ENCODE data around the gene TMEM225B.
"Not testable (repeated sequence)": the region's sequence is repeated elsewhere in the genome, so short reads cannot be mapped to it uniquely, and the experiment has no call there.

TMEM225B gene

DNA sequence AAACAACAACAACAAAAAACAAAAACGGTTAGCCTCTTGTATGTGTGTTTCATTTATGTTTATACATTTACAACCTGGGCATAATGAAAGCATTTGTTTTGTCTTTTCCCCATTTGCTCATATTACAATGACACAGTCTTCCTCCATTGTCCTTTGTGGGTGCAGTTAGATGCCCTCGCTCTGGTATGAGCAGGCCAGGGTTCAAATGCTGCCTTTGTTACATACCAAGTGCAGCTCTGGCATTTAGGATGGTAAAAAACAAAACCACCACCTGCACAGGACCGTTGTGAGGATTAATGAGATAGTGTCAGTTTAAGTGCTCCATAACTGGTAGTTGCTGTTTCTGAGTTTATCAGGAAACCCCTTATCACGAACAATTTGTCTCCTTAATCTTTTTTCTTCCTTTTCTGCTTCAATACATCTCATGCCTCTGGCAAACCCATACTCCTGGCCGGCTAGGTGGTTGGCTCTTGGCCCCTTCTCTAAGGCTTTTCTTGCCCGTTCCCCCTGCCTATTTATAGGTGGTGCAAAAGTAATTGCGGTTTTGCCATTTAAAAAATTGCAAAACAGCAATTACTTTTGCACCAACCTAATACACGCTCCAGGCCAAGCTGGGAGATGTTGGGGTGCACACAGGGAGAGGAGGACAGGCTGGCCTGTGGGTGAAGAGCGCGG is 18.6 kb upstream of the TMEM225B start:
- DNase-seq (ENCODE audit: low spot score), result no peak

DNA sequence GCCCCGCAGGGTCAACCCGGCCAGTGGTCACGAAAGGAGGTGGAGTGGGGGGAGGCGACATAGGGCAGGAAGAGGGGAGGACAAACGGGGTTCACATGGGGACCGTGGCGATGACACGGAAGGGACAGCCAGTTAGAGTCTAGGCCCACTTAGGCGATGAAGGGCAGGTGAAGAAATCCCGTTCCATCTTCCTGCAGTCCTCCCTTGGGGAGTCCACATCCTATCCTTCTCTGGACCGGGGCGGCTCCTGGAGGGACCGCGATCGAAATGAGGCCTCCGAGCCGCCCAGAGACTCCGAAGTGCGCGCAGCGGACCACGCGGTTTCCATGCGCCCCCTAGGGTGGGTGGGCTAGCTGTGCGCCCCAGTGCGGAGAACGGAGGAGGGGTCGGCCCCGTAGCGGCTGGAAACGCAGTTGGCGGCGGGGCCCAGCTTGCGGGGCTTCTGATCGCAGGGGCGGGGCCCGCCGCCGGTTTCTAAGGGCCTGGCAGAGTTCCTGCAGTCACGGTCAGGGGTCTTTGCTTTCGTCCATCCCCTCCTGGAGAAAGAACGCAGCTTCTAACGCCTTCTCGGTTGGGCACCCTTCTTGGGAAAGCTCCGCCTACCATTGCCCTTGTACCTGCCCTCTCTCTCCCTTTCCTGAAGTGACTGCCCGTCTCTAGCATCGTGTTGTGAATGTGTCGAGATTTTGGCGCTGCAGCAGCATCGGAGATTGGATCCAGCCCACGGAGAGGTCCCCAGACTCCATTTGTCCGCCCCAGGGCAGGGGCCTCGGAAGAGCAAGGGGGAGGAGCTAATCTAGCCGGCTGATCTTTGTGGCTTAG is 17.9 kb upstream of the TMEM225B start:
- DNase-seq (ENCODE audit: low spot score), result peak; percentile 57

DNA sequence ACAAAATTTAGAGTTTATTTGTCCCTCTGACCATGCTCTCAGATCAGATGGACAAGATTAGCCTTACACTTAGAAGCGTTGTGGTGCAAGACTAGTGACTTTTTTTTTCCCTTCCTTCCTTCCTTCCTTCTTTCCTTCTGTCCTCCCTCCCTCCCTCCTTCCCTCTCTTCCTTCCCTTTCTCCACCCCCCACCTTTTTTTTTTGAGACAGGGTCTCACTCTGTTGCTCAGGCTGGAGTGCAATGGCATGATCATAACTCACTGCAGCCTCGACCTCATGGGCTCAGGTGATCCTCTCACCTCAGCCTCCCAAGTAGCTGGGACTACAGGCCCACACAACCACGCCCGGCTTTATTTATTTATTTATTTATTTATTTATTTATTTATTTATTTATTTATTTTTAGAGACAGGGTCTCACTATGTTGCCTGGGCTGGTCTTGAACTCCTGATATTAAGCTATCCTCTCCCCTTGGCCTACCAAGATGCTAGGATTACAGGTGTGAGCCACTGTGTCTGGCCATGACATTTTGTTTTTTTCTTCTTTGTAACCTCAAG is 17.2 kb upstream of the TMEM225B start:
- not testable (repeated sequence) for DNase-seq (ENCODE audit: low spot score)

DNA sequence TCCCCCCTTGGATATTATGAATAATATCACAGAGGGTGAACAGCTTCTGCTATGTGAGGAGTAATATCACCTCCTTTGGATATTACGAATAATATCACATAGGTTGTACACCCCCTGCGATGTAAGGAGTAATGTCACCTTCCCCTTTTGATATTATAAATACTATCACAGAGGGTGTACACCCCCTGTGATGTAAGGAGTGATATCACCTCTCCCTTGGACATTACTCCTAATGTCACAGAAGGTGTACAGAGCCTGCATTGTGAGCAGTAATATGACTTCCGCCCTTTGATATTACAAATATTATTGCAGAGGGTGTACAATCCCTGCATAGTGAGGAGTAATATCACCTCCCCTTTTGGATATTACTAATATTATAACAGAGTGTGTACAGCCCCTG is 9.2 kb upstream of the TMEM225B start:
- no peak for DNase-seq (ENCODE audit: low spot score)

- no peak for DNase-seq (ENCODE audit: low spot score)
These were observed 2.9 kb upstream of the TMEM225B start for GRCh38 chr7:99594948-99595745.

DNA sequence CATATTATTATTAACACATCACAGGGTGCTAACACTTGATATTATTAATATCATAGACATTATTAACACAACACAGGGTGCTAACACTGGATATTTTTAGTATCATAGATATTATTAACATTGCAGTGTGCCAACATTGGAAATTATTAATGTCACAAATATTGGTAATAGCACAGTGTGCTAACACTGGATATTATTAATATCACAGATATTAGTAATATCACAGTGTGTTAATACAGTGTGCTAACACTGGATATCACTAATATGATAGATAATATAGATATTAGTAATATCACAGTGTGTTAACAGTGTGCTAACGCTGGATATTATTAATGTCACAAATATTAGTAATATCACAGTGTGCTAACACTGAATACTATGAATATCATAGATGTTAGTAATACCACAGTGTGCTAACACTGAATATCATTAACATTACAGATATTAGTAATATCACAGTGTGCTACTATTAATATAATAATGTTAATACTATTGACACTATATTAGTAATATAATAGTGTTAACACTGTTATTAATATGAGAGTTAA is 1.6 kb upstream of the TMEM225B start:
- no peak for DNase-seq (ENCODE audit: low spot score)

DNA sequence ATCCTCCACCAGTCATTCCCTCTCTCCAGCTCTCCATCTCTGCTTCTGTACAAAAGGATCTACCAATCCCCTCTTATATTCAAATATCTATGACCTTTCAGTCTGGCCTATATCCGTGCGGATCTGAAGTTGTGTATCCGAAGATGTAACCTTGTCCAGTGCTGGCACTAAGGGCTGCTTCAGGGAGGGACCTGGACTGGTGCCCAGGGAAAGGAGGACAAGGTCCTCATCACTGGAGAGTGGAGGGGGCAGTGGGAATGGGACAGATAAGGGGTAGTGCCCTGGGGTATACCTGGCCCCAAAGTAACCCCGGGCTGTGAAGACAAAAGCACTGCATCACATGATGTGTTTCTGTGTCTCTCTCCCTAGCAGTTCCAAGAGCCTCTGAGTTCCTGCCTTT is 1.8 kb downstream of the TMEM225B start:
- DNase-seq (ENCODE audit: low spot score), result no peak

GRCh38 chr7:99601656-99602310 is 3.7 kb downstream of the TMEM225B start:
- no peak for DNase-seq (ENCODE audit: low spot score)

- no peak for DNase-seq (ENCODE audit: low spot score)
These were observed 7.5 kb downstream of the TMEM225B start for GRCh38 chr7:99605527-99605926.

DNA sequence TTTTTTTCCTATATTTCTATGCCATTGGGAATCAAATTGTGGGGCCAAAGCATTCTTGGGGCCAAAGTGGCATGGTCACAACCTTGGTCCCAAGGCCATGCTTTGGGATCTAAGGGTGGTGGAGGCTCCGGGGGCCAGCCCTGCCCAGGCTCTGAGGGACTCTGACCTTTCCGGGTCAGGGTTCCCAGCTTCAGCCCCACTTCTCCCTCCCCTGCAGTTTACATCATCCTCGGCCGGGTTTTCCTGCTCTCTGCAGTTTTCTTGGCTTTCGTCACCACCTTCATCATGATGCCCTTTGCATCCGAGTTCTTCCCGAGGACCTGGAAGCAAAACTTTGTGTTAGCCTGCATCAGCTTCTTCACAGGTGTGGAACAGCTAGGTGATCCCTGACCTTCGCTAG is 8.5 kb downstream of the TMEM225B start:
- no peak for DNase-seq (ENCODE audit: low spot score)

DNA sequence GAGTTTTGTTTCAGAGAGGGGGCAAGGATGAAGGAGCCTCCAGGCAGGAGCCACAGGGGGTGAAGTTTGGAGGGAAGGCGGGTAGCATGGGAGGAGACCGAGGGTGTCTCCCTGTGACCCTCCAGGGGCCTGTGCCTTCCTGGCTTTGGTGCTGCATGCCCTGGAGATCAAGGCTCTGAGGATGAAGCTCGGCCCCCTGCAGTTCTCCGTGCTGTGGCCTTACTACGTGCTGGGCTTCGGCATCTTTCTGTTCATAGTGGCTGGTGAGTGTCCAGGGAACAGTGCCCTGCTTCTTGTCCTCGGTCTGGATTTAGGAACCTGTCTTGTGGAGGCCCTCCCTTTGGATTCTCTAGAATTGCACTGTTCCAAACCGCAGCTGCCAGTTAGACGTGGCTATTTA is 9.5 kb downstream of the TMEM225B start:
- DNase-seq (ENCODE audit: low spot score), result no peak

DNA sequence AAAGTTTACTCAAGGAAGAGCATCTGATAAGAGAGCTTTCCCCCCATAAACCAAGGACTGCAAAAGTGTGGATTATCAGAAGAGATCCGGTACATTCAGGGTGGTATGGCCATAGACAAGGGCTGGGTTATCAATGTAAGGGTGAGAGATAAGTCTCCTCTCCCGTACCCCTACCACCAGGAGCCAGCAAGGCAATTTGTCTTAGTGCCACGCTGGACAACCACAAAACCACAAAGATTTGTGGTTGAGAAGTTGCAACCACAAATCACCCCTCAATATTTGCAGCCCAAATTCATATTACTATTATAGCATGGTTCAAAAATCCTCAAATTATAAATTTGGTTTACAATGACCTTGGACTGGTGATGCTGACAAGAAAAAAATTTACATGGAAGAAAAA is 16.4 kb downstream of the TMEM225B start:
- no peak for DNase-seq (ENCODE audit: low spot score)

- DNase-seq (ENCODE audit: low spot score), result no peak
These were observed 17.9 kb downstream of the TMEM225B start for GRCh38 chr7:99615989-99616358.

- DNase-seq (ENCODE audit: low spot score), result peak; percentile 97
These were observed 18.5 kb downstream of the TMEM225B start, which contains the start of gene ZSCAN25 for GRCh38 chr7:99616359-99617191. ZSCAN25 (plus strand) TSS chr7:99616946; CDS start chr7:99619607, 2,661 bp downstream.

DNA sequence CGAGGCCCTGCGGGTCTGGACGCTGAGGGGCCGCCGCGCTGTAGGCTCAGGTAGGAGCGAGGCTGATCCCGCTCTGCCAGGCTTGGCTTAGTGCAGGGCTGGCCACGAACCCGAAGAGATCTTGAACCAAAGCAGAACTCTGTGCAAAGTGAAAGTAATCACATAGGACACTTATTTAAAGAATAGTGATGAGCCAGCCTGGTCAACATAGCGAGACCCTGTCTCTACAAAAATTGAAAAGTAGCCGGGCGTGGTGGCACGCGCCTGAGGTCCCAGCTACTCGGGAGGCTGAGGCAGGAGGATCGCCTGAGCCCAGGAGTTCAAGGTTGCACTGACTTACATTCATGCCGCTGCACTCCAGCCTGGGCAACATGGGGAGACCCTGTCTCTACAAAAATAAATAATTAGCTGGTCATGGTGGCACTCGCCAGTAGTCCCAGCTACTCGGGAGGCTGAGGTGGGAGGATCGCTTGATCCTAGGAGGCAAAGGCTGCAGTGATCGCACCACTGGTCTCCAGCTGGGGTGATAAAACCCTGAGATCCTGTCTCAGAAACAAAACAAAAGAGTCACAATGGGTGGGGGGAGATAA is 19.2 kb downstream of the TMEM225B start:
- DNase-seq (ENCODE audit: low spot score), result no peak

- DNase-seq (ENCODE audit: low spot score), result peak; percentile 48
These were observed 20.7 kb downstream of the TMEM225B start for GRCh38 chr7:99618726-99619125.

- DNase-seq (ENCODE audit: low spot score), result no peak
These were observed 21.6 kb downstream of the TMEM225B start for GRCh38 chr7:99619571-99620130.

DNA sequence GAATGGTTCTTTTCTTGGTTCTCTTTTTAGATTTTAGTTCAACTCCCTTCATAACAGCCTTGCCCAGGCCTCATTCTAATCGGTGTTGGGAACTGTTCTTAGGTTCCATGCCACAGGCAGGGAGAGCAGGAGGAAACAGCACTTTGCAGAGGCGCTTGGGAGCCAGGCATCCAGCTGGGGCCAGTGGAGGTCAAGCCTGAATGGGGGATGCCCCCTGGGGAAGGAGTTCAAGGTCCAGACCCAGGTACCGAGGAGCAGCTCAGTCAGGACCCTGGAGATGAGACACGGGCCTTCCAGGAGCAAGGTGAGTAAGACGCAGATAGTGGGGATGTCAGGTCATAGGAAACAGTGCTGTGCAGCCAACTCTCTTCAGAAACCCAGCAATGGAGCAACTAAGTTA is 23.2 kb downstream of the TMEM225B start:
- no peak for DNase-seq (ENCODE audit: low spot score)

GRCh38 chr7:99622596-99622995 is 24.5 kb downstream of the TMEM225B start:
- DNase-seq (ENCODE audit: low spot score), result no peak
